Activated T-cell treated with anti-CD3 and anti-CD28 coated beads for 24 hours (primary cell): ENCODE measurements around the gene FTO.

ENCODE experiments used
- DNase-seq: peaks from one replicate; pipeline ENCODE4 v3.0.0-alpha.2; 2020; ENCODE audit warnings: low read depth

Gene FTO

DNA sequence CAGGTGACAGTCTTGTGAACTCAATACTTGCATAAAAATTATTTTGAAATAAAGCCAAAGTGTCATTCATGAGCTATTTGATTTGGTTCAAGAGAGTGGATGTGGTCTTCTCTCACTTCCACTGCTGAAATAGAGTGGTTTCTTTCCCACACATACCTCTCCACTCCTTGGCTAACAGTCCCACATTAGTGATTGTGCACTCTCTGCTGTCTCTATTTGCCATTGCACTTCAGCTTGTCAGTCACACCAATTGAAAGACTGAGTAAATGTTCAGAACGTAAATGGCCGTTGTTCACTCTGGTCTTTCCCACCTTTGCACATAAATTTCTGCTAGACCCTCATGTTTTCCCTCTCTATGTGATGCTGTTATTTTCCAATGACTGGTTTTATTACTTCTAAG is 197.5 kb downstream of the FTO start:
- no peak for DNase-seq

DNA sequence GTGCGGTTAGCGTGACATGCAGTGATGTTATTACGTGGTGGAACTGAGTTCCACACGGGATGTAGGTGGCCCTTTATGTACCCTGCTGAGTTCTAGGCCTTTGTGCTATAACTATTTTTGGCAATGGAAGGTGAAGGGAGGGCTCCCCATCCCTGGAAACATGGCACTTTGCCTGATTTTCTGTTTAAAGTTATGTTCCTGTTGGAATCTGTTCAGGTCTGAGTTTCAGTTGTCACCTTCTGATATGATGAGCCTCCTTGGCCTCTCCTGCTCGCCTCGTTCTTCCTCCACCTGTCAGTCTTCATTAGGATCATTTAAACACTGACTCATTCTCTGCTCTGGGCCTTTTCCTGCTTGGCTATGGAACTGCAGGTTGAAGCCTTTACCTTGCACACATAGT is 200.6 kb downstream of the FTO start:
- no peak for DNase-seq

DNA sequence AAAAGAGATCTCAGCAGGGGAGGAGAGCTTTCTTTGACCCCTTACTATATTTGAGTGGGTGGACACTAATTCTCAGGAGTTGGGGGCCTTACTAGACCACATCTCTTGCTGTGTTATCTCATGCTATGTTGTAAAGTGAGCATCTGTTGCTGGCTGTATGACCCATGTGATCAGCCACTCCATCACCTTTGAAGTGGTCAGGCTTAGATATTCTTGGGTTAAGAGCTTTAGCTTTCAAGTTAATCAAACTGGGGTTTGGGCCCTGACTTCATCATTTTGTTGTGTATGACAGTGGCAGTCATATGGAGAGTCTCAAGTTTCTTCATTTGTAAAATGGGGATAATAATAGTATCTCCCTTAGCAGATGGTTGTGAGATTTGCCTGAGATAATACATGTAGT is 201.1 kb downstream of the FTO start:
- no peak for DNase-seq

DNA sequence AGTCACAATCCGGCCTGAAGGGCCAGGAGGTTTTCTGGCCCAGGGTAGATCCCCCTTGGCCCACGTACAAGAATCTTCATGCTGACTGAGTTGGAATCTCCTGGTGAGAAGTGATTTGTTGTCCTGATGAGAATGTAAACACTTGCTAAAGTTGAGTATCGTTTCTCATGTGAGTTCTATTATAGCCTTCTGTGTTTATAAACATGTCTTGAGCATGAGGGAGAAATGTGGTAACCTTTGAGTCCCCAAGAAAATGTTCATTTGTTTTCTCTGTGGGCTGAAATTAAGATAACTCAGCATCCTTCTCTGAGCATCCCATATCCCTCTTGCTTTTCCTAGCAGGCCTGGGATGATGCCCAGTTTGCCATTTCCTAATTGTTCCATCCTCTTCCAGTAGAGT is 204.8 kb downstream of the FTO start:
- no peak for DNase-seq

DNA sequence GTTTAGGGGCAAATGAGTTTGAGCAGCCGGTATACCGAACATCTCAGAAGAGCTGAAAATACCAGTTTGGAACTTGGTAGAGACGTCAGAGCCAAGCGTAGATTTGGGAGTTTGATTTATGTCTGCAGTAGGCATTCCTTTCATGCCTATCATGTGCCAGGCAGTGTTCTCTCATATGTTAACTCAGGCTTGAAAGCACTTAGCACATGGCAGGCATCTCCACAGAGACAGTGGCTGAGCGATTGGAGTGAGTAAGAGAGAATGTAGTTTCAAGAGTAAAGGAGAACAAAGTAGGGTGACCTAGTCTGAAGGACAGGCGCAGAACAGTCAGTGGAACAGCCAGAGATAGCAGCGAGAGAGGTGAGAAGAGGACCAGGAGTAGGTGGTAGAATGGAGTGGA is 207.0 kb downstream of the FTO start:
- no peak for DNase-seq

DNA sequence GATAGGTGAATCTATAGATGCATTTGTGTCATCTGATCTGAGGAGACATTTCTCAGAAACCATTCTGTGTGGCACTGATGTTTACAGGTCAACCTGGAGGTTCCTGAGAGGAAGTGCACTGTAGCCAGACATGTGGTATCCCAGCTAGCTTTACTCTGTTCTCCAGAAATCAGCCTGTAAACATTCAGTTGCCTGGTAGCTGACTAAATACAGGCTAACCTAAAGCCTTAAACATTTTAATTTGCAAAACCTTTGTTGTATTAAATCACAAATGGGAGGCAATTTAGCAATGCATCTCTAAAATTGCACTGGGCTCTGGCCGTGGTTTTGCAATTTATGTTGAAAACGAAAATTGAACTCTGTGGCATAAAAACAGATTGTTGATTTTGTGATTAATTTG is 207.6 kb downstream of the FTO start:
- DNase-seq: no peak

DNA sequence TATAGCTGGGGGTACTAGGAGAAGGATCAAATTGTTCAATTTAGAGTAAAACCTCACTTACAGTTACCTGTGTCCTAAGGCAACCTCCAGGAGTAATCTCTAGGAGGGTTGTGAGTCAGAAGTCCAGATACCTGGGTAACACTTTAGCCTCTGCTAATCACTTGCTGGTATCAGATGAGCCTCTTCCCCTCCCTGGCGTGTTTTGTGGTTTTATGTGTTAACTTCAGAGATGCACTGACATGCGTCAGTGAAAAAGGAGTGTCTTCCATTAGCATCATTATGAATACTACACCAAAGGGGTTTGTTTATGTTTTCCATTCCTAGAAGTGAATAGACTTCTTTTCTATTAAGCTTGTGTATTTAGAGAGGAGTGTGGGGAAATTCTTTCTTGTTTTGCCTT is 208.2 kb downstream of the FTO start:
- DNase-seq: peak; percentile 16

DNA sequence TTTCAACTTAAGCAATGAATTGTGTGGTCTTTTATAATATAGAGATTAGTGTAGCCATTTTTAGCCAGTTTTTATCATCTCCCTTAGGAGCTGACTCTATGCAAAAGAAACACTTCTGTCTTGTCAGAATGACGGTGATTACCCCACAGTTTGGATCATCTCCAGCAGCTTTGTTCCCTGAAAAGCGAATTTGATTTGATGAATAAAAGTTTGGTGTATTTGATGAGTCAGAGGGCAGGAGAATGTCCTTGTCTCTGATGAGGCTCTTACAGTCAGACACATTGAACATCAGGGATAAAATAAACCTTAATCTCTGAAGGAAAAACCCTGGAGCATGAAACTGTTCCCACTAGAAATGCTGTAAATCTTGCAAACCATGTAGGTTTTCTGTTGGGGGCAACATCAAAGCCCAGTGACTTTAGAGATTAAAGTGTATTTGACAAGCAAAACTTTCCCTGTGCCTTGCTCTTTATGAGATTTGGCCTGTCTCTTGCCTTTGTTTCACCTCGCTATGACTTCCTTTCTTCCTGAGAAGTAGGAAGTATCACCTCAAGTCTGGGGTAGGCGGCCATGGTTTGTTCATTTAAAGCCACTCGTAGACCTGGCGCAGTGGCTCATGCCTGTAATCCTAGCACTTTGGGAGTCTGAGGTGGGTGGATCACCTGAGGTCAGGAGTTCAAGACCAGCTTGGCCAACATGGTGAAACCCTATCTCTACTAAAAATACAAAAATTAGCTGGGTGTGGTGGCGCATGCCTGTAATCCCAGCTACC is 209.3 kb downstream of the FTO start:
- no peak for DNase-seq

DNA sequence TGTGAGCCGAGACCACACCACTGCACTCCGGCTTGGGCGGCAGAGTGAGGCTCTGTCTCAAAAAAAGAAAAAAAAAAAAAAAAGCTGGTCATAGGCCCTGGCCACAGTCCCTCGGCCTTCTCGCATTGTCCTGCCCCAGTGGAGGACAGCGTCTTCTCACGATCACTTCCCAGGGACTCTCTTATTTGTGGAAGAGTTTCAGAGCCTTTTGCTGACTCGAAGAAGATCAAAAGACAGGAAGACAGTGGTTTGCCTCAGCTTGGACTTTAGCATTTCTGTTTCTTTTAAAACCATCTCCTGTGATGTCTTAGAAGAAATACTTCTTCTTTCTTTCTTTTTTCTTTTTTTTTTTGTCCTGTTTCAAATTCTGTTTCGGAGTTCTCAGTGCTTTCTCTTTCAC is 210.0 kb downstream of the FTO start:
- no peak for DNase-seq

DNA sequence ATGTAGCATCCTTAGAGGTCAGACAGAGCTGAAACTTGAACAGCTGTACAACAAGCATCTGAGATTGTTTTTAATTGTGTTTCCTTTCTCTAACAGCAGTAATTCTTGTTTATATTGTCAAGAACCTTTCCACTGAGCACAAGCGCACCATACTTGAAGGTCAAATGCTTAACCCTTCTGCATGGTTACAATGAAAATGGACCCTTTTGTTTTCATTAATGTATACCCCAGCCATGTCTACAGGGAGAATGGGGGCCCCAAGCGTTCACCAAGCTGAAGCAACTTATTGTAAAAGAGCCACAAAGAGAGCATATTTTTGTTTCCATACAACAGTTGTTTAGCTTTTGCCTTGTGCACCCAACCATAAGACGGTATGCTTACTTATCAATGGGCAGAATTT is 210.8 kb downstream of the FTO start:
- DNase-seq: no peak

DNA sequence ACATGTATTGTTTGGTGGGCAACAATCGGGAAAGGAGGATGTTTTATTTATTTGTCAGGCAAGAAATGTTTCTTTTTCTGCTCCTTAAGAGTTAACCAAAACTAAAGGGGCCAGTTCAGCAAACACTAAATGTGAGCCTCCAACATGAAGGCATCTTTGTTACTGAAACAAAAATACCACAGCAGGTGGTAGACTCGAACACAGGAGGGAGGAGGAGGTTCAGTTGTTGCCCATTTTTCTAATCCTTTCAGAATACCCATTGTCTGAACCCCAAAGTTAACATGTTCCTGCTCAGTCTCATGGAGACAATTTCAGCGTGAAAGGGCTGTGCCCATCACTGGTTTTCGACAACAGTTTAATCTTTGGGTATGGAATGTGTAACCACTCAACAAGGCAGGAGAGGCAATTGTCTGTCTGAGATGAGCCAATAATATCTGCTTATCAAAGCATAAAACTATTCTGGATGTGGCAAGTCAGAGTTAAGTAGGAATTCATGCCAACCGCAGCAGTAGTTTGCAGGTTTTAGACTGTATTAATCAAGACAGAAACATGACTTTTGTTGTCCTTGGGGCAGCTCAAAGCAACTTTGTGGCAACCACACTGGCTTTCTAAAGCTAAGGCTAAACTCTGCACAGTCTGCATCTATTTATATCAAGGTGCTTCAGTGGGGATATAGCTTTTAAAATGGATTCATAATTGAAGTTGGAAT is 211.7 kb downstream of the FTO start:
- no peak for DNase-seq

DNA sequence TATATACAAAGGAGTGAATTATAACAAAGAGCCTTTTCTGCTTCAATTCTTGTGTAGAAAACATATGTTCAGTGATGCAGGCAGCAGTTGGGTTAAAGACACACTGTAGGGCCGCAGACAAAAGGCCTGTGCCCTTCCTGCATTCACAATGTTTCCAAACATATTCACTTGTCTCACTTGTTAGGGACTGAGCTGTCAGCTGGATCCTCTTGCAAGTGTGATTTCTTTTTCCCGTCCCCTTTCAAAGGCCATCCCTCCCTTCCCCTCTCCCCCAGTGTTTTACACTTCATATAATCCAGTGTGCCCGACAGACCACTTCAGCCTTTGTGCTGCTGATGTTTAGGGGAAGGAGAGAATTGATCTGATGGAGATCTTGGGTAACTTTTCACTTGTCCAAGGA is 217.0 kb downstream of the FTO start:
- no peak for DNase-seq

DNA sequence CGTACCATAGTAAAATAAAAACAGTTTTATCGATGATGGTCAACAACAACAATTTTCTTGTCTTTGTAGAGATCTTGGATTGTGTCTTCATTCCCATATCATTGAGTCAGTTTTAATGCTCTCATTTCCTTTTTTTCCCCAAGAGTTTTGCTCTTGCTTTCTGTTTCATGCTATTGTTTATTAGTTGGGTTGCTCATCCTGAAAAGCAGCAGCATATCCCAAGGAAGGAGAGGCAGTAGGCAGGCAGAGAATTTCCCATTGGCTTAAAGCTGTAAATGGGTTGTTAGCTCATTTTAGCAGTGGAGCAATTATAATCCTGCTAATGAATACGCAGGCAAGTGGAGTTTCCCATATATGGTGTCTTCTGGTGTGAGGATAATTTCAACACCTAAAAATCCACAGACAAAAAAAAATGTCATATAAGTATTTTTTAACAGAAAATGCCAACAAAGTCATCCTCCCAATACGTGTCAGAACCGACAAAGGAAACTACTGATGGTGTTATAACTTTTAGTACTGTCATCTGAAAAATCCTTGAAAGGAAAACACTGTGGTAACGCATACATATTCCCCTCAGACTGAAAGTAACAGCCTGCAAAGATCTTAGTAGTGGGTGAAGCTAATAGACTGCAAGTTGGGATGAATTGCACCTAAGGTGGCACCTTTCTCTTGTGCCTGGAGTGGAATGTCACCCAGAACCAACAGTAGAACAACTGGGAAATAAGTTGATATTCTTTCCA is 218.3 kb downstream of the FTO start:
- DNase-seq: no peak

DNA sequence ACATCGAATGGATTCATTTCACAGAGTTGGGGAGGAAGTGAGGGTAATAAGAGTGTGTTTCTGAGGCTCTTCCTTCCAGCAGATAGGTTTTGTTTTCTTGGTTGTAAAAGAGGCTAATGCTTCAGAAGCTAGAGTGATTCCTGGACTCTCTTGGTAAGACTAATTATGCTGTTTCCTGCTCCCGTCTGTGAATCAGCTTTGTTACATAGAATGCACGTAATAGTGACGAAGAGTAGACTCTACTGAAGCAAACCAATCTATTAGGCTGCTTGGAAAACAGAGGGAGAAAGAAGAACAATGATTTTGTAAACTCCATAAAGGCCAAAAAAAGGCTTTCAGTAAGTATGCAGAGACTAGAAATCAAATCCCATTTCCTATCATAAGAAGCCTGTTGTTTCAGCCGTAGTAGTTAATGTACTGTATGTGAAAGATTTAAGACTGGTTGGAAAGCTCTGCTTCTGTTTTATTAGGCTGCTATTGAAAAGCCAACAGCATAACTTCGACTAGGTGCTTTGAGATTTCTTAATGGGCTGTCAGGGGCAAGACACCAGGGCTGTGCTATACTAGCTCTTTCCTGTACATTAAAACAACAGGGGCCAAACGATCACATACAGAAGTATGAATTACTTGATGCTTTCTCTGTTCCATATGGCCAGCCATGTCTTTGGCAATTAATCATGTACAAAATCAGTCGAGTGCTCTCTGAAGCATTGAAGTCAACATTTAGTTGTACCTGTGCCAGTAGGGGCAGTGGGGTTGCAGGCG is 219.0 kb downstream of the FTO start:
- no peak for DNase-seq

DNA sequence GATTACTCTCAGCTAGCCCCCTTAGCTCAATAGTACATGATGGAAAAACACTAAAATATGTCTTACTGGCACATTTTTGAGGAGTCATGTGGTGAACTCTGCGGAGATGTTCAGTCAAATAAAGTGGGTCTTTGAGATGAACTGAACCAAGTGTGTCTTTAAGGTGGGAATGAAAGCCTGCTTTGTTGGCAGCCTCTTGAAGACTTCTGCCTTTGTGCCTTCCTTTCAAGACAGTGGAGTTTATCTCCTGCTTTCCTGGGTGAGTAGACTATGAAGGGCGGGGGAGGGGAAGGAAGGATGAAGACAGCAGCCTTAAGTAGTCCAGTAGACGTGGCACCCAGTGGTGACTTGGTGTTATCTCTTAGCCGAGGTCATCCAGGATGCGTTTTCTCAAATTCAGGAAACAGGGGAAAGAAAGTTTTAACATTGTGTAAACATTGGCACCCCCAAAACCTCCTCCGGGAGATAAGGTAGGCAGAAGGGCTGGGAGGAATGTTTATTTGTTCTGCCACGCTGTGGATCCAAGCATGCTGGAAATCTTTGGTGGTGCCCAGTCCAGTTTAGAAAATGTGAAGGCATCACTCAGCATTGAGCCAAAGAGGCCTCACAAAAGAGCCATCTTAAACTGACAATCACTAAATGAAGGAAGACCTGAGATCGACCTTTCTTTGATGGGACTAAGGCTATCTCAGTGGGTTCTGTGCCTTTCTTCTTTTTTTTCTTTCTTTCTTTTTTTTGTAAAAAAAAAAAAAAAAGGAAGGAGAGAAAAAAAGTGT is 220.6 kb downstream of the FTO start:
- DNase-seq: no peak

DNA sequence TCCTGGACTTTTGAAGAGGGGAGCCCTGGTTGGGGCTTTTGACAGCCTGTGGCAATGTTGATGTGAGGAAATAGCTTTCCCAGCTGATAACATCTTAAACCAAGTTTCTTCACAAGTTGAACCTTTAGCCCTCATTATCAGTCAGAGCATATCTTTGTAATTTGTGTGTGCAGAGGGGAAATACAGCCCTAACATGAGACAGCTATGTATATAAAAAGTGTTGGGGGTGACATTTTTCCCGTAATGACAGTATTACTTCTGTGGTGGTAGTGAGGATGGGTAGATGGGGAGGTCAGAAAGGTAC is 221.1 kb downstream of the FTO start:
- no peak for DNase-seq

DNA sequence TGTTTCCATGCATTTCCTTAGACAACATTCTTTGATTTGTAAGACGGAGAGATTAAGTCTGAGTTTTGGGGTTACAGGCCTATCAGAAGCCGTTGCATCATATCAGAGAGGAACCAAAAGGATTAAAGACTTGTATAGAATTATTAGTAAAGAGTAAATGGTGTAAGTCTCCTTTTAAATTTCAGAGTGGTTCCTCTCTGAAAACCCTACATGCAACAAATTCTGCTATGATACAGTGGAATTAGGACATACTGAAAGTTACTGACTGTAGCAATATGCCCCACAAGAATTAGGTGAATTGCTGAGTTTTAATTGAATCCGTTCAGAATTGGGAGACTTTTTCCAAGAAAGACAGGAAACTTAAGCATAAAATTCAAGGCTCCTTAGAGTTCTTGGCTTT is 221.6 kb downstream of the FTO start:
- no peak for DNase-seq

DNA sequence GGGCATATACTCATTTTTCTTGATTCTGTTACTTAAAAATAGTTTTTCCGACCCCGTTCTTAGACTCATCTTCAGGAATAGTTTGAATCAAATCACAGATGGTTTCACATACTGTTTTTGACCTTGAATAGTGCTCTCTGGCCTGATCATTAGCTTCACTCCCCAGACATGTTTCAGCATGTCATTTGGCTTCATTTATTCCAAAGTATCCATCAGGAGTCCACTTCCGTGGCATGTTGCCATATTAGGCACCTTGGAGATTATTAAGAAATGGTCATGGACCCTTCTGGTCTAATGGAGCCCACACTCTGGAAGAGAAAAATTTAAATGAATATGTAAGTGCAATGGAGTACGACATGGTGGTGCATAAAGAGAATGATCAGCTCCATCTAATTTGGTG is 222.3 kb downstream of the FTO start:
- no peak for DNase-seq

DNA sequence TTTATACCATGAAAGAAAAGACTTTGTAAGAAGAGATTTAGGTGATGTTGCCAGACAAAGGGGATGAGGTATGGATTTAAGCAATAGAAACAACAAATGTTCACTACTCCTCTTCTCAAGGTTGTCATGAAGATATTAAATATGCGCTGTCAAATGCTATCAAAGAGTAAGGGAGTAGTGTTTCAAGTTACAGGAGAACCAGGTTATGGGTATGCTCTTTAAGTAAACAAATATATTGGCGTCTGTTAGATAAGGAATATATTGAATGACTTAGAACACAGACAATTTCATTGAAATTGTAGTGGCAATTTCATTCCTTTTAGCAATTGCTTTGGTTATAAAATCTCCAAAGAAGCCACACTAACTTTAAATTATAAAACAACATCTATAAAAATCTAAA is 229.0 kb downstream of the FTO start:
- no peak for DNase-seq

DNA sequence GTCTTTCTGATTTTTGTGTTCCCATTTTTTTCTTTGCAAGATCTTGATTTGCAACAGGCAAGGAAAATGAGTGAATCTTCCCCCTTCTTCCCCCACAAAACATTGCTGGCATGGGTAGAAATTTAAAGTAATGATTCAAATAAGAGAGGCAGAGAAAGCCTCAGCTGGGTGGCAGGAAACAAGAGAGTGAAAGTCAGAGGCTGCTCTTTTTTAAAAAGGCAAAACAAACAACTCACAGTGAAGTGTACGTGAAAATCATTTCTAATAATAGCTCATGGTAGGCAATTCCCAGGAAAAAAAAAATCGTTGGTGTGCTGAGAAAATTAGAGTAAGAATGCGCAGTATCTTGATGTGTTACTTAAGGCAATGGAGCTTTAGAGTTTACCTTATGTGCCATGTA is 229.5 kb downstream of the FTO start:
- no peak for DNase-seq

DNA sequence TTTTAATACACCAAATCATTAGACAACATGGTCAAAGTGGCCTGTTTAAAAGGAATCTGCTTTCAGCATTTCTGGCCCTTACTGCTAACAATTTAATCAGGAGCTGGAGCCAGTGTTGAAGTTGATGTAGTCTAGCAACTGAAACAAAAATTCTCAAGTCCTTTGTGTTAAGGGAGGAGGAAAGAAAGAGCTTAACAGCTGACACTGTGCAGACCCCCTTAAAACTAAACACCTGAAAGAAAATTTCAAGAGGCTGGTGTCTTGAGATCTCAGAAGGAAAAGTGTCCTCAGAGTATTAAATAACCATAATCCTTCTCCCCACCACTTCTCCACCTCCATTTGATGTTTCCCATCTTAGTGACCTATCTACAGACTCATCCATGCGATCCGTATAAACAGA is 232.1 kb downstream of the FTO start:
- no peak for DNase-seq

DNA sequence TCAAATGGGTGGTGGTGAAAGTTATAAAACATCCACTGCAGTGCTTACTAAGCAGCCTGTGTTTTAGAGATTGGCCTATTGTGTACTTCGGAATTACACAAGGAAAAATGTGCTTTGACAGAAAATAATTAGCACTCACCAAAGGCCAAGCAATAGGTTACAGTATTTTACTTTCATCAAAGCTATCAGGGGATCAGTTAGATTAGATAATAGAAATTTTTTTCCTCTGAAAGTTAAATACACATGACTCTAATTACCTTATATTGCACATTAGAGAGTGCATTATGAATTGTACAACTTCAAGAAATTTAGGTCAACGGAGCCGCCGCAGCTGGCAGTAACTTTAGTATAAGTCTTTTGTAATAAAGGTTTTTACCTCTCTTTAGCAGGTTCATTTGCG is 232.6 kb downstream of the FTO start:
- no peak for DNase-seq
